MG63 (cell line): ENCODE measurements around the gene LYRM9. TPM values are rescaled to one million over a fixed set of nuclear protein-coding genes. Genes with fewer than 3 reads are reported as not detected.
"Not testable (repeated sequence)": the region's sequence is repeated elsewhere in the genome, so short reads cannot be mapped to it uniquely, and the experiment has no call there.

Source experiments
- DNase-seq: peaks from one replicate; pipeline ENCODE4 v3.0.0-alpha.2; 2020
- H3K27me3 ChIP-seq: fragments of 250-450 bp; sonication (Bioruptor Pico); 2 replicates; pipeline ENCODE4 v1.5.1; 2020; ENCODE audit warnings: mild to moderate bottlenecking, moderate library complexity
- H3K36me3 ChIP-seq: fragments of 250-450 bp; sonication (Bioruptor Pico); 2 replicates; pipeline ENCODE4 v1.5.1; 2020; ENCODE audit warnings: mild to moderate bottlenecking, moderate library complexity
- H3K4me3 ChIP-seq: fragments of 250-450 bp; sonication (Bioruptor Pico); 2 replicates; pipeline ENCODE4 v1.5.1; 2020; ENCODE audit warnings: mild to moderate bottlenecking, moderate library complexity
- H3K9me3 ChIP-seq: fragments of 250-450 bp; sonication (Bioruptor Pico); 2 replicates; pipeline ENCODE4 v1.5.1; 2020; ENCODE audit warnings: mild to moderate bottlenecking, moderate library complexity
- total RNA-seq: library from RNA; depleted of rRNA; stranded (reverse); fragments of >200 nt; shearing (Covaris generic); gene quantifications from 2 replicates; pipeline ENCODE4 v1.2.3, GENCODE V29; 2014; ENCODE audit warnings: low replicate concordance; rRNA removed

The LYRM9 gene
- total RNA-seq, 1 experiment from 2014 or later, result 7.2 TPM

- H3K36me3 ChIP-seq, H3K27me3 ChIP-seq, H3K4me3 ChIP-seq, DNase-seq, H3K9me3 ChIP-seq: not testable (repeated sequence)
These were observed 55.4 kb downstream of the LYRM9 start for GRCh38 chr17:27837769-27838168.

GRCh38 chr17:27836651-27837050 is 56.5 kb downstream of the LYRM9 start:
- no peaks in the 10 kb centered on the region for H3K36me3 ChIP-seq
- no peaks in the 10 kb centered on the region for H3K9me3 ChIP-seq
- no peak for DNase-seq
- H3K4me3 ChIP-seq, result no peak overlapping the region
- no peaks in the 10 kb centered on the region for H3K27me3 ChIP-seq

- DNase-seq, result no peak
- Histone ChIP-seq H3K4me3 (no peak overlapping the region), H3K9me3 (no peaks in the 10 kb centered on the region), H3K27me3 (no peaks in the 10 kb centered on the region), H3K36me3 (no peaks in the 10 kb centered on the region)
These were observed 58.6 kb downstream of the LYRM9 start for GRCh38 chr17:27834571-27834970.

GRCh38 chr17:27832831-27833230 is 60.3 kb downstream of the LYRM9 start:
- no peaks in the 10 kb centered on the region for H3K9me3 ChIP-seq
- no peak for DNase-seq
- no peaks in the 10 kb centered on the region; the same call in 1 of the 2 replicates for H3K27me3 ChIP-seq
- H3K36me3 ChIP-seq, result no peaks in the 10 kb centered on the region
- no peak overlapping the region for H3K4me3 ChIP-seq

- not testable (repeated sequence) for H3K36me3 ChIP-seq, H3K27me3 ChIP-seq, H3K9me3 ChIP-seq, DNase-seq, H3K4me3 ChIP-seq
These were observed 63.3 kb downstream of the LYRM9 start for GRCh38 chr17:27829888-27830287.

GRCh38 chr17:27829143-27829711 is 63.9 kb downstream of the LYRM9 start:
- not testable (repeated sequence) for H3K36me3 ChIP-seq, H3K4me3 ChIP-seq, H3K9me3 ChIP-seq, DNase-seq, H3K27me3 ChIP-seq

Other genes starting within 250 kb of the LYRM9 start
- gene NOS2, start 92.8 kb downstream of the LYRM9 start, total RNA-seq, result not detected in 2 replicates
- 8.5 and 19.2 TPM in 2 replicates for gene NLK, start 149.3 kb upstream of the LYRM9 start, total RNA-seq